Glutamatergic neuron (in vitro differentiated cells): ENCODE data around the gene TVP23C. TPM values are rescaled to one million over a fixed set of nuclear protein-coding genes. Genes with fewer than 3 reads are reported as not detected.

Source experiments
- DNase-seq: peaks from one replicate; pipeline ENCODE4 v3.0.0; 2022
- H3K27ac Mint-ChIP-seq: one replicate; pipeline ENCODE4 v1.8.0; 2020; ENCODE audit warnings: mild to moderate bottlenecking, mixed read lengths, inconsistent platforms; ENCODE audit not compliant: unreplicated experiment
- H3K27me3 Mint-ChIP-seq: one replicate; pipeline ENCODE4 v1.8.0; 2020; ENCODE audit warnings: mild to moderate bottlenecking, moderate library complexity, mixed read lengths, inconsistent platforms; ENCODE audit not compliant: unreplicated experiment
- H3K36me3 Mint-ChIP-seq: one replicate; pipeline ENCODE4 v1.8.0; 2020; ENCODE audit warnings: mild to moderate bottlenecking, mixed read lengths, inconsistent platforms; ENCODE audit not compliant: unreplicated experiment
- H3K4me1 Mint-ChIP-seq: one replicate; pipeline ENCODE4 v1.8.0; 2020; ENCODE audit warnings: mild to moderate bottlenecking, low read depth, mixed read lengths, inconsistent platforms; ENCODE audit not compliant: unreplicated experiment
- H3K4me3 Mint-ChIP-seq: one replicate; pipeline ENCODE4 v1.8.0; 2020; ENCODE audit warnings: mild to moderate bottlenecking, mixed read lengths, inconsistent platforms; ENCODE audit not compliant: unreplicated experiment
- H3K9me3 Mint-ChIP-seq: one replicate; pipeline ENCODE4 v1.8.0; 2020; ENCODE audit warnings: mild to moderate bottlenecking, moderate library complexity, mixed read lengths, inconsistent platforms; ENCODE audit not compliant: unreplicated experiment
- total RNA-seq: library from RNA; stranded (reverse); fragmentation: NEBNext Ultra II Directional; extraction: Animal tissue kit (Norgen Biotek cat#: 25700); gene quantifications from one replicate; pipeline ENCODE4 v1.2.1, GENCODE V29; 2021; ENCODE audit not compliant: unreplicated experiment
- TF ChIP-seq, protein P1 (sequence below): fragments of 200-600 bp; sonication (generic); IDR thresholded peaks from one replicate; pipeline ENCODE4 v1.5.0; 2021; ENCODE audit not compliant: partially characterized antibody, unreplicated experiment

Gene TVP23C
- total RNA-seq, 1 donor from 2014 or later, result 29.4 TPM

GRCh38 chr17:15490634-15491261 is 72.5 kb downstream of the TVP23C start:
- DNase-seq, result peak; percentile 28
- Mint-ChIP-seq H3K27me3 (no peaks in the 10 kb centered on the region), H3K9me3 (peaks cover 7% of the 10 kb centered on the region), H3K4me1 (peaks cover 10% of the 10 kb centered on the region), H3K4me3 (no peak overlapping the region), H3K36me3 (no peaks in the 10 kb centered on the region), H3K27ac (peak overlapping the region; percentile 64)
- TF ChIP-seq, protein P1, sequence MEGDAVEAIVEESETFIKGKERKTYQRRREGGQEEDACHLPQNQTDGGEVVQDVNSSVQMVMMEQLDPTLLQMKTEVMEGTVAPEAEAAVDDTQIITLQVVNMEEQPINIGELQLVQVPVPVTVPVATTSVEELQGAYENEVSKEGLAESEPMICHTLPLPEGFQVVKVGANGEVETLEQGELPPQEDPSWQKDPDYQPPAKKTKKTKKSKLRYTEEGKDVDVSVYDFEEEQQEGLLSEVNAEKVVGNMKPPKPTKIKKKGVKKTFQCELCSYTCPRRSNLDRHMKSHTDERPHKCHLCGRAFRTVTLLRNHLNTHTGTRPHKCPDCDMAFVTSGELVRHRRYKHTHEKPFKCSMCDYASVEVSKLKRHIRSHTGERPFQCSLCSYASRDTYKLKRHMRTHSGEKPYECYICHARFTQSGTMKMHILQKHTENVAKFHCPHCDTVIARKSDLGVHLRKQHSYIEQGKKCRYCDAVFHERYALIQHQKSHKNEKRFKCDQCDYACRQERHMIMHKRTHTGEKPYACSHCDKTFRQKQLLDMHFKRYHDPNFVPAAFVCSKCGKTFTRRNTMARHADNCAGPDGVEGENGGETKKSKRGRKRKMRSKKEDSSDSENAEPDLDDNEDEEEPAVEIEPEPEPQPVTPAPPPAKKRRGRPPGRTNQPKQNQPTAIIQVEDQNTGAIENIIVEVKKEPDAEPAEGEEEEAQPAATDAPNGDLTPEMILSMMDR, result no peak

DNA sequence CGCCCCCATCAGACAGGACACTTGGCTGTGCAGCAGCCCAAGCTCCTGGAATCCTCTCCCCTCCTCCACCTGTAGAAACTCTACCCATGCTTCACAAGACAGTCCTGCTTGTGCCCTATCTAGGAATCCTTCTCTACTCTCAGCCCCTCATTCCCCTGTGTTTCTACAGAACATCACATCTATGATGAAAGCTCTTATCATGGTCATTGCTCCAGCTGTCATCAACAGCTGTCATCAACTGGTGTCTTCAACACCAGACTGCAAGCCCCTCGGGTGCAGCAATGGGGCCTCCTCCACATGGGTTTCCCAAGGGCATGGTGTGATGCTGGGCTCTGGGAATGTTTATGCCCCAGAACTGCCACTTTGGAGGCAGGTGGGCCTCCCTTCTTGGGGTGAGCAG is 74.7 kb downstream of the TVP23C start:
- no peak for DNase-seq
- H3K27ac Mint-ChIP-seq, result no peak overlapping the region

DNA sequence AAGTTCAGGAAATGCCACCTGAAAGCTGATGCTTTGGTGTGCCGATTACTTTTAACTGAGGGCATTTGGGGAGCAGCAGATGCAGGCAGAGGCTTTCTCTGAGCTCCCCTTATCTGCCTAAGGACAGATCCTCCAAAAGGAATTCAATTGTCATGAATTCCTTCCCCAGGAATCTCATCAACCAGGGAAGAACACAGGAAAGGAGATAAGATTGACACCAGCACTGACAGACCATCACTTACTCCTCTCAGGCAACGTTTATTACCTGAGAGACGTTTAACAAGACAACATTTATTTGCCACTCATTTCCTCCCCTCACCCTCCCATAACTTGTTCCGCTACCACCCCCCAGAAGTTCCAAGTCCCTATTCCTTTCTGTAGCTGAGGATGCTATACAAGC is 78.2 kb downstream of the TVP23C start:
- Mint-ChIP-seq H3K27me3 (no peaks in the 10 kb centered on the region), H3K4me1 (peaks cover 5% of the 10 kb centered on the region), H3K36me3 (no peaks in the 10 kb centered on the region), H3K27ac (no peak overlapping the region), H3K4me3 (no peak overlapping the region), H3K9me3 (peaks cover 6% of the 10 kb centered on the region)
- TF ChIP-seq, protein P1, result no peak
- no peak for DNase-seq

More for the DNA sequence above, 74.7 kb downstream of the TVP23C start:
- no peaks in the 10 kb centered on the region for H3K36me3 Mint-ChIP-seq
- H3K9me3 Mint-ChIP-seq, result peaks cover 7% of the 10 kb centered on the region
- TF ChIP-seq, protein P1, result no peak
- peaks cover 10% of the 10 kb centered on the region for H3K4me1 Mint-ChIP-seq
- H3K4me3 Mint-ChIP-seq, result no peak overlapping the region
- H3K27me3 Mint-ChIP-seq, result no peaks in the 10 kb centered on the region

DNA sequence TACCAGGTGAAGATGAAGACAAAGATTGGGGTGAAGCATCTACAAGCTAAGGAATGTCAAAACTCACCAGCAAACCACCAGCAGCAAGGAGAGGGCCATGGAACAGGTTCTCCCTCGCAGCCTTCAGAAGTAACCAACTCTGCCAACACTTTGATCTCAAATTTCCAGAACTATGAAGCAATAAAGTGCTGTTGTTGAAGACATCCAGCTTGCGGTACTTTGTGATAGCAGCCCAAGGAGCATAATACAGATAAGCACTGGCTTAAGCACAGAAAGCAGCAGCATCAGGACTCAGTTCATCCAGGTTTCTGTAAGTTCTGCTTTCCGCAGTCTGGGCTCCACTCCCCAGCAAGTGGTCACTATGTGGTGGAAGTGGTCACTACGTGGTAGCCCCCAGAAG is 79.9 kb downstream of the TVP23C start:
- no peaks in the 10 kb centered on the region for H3K36me3 Mint-ChIP-seq
- peaks cover 3% of the 10 kb centered on the region for H3K9me3 Mint-ChIP-seq
- TF ChIP-seq, protein P1, result no peak
- H3K4me3 Mint-ChIP-seq, result no peak overlapping the region
- peaks cover 8% of the 10 kb centered on the region for H3K4me1 Mint-ChIP-seq
- no peak overlapping the region for H3K27ac Mint-ChIP-seq
- no peaks in the 10 kb centered on the region for H3K27me3 Mint-ChIP-seq
- DNase-seq, result no peak

- H3K4me3 Mint-ChIP-seq, result no peak overlapping the region
- TF ChIP-seq, protein P1, result no peak
- no peaks in the 10 kb centered on the region for H3K27me3 Mint-ChIP-seq
- DNase-seq, result no peak
- H3K9me3 Mint-ChIP-seq, result peaks cover under 1% of the 10 kb centered on the region
- H3K36me3 Mint-ChIP-seq, result no peaks in the 10 kb centered on the region
- H3K4me1 Mint-ChIP-seq, result peaks cover 8% of the 10 kb centered on the region
- no peak overlapping the region for H3K27ac Mint-ChIP-seq
Measured at GRCh38 chr17:15482476-15482875, 80.8 kb downstream of the TVP23C start.
